HepG2 (cell line): ENCODE data around the gene DNAAF3. TPM values are rescaled to one million over a fixed set of nuclear protein-coding genes. Genes with fewer than 3 reads are reported as not detected.

Source experiments
- ATAD3A ChIP-seq: sonication (generic); formaldehyde crosslinking; IDR thresholded peaks from 2 replicates; pipeline ENCODE4 v1.4.0; 2020; ENCODE audit warnings: missing genetic modification reagents
- BRD4 ChIP-seq: sonication (generic); formaldehyde crosslinking; IDR thresholded peaks from 2 replicates; pipeline ENCODE4 v1.4.0; 2020; ENCODE audit warnings: missing genetic modification reagents
- FOXP1 ChIP-seq, 2 experiments: fragments of 450-650 bp in 1 of 2; IDR thresholded peaks; 2 replicates each; pipeline ENCODE4 v1.6.1; 2017 to 2018; ENCODE audit warnings: antibody characterized with exemption in 1 of 2
- HNRNPL ChIP-seq: fragments of 200-400 bp; formaldehyde crosslinking; IDR thresholded peaks from 2 replicates; pipeline ENCODE4 v1.6.1; 2017; ENCODE audit warnings: mild to moderate bottlenecking, low read depth, low read length
- ISL2 ChIP-seq: sonication (generic); formaldehyde crosslinking; IDR thresholded peaks from 2 replicates; pipeline ENCODE4 v1.5.0; 2020; ENCODE audit warnings: missing genetic modification reagents
- KMT2B ChIP-seq: IDR thresholded peaks from 2 replicates; pipeline ENCODE4 v1.6.1; 2016; ENCODE audit warnings: missing genetic modification reagents, missing compliant biosample characterization
- MLLT10 ChIP-seq: sonication (generic); formaldehyde crosslinking; IDR thresholded peaks from 2 replicates; pipeline ENCODE4 v1.4.0; 2020; ENCODE audit warnings: missing genetic modification reagents
- MXI1 ChIP-seq: IDR thresholded peaks from 3 replicates; pipeline ENCODE4 v1.6.1; 2012; ENCODE audit warnings: low read depth, low read length, inconsistent platforms, borderline replicate concordance
- POLR2AphosphoS5 ChIP-seq: IDR thresholded peaks from 2 replicates; pipeline ENCODE4 v1.6.1; 2012; ENCODE audit warnings: low read depth, low read length
- SMAD1 ChIP-seq: sonication (generic); formaldehyde crosslinking; IDR thresholded peaks from 2 replicates; pipeline ENCODE4 v1.4.0; 2020; ENCODE audit warnings: missing genetic modification reagents, low read depth, mild to moderate bottlenecking, borderline replicate concordance
- SRY ChIP-seq: sonication (generic); formaldehyde crosslinking; IDR thresholded peaks from 2 replicates; pipeline ENCODE4 v1.8.0; 2022; ENCODE audit warnings: mild to moderate bottlenecking, missing genetic modification reagents
- STAT6 ChIP-seq: sonication (generic); formaldehyde crosslinking; IDR thresholded peaks from 2 replicates; pipeline ENCODE4 v1.4.0; 2020; ENCODE audit warnings: missing genetic modification reagents, mild to moderate bottlenecking, borderline replicate concordance
- ZNF251 ChIP-seq: sonication (generic); formaldehyde crosslinking; IDR thresholded peaks from 2 replicates; pipeline ENCODE4 v1.9.0; 2021; ENCODE audit warnings: mild to moderate bottlenecking, missing genetic modification reagents
- ZSCAN21 ChIP-seq: sonication (generic); formaldehyde crosslinking; IDR thresholded peaks from 2 replicates; pipeline ENCODE4 v1.8.0; 2022; ENCODE audit warnings: mild to moderate bottlenecking, missing genetic modification reagents, moderate library complexity, borderline replicate concordance
- polyA plus RNA-seq, 8 experiments: library from polyadenylated mRNA; depleted of rRNA in 3 of 8; stranded (reverse) in 7 of 8; unstranded in 1 of 8; fragments of >200 nt; fragmentation: Illumina TruSeq in 4 of 8; extraction: Trizol in 4 of 8; gene quantifications; 2 replicates each; pipeline versions ENCODE4 v1.2.1 to v1.2.3, GENCODE V29; 2011 to 2016; ENCODE audit warnings: low read depth in 4 of 8, missing spikeins in 1 of 8, mixed read lengths in 1 of 8; ENCODE audit not compliant: insufficient read depth in 1 of 8
- total RNA-seq, 5 experiments: library from RNA; depleted of rRNA; stranded (reverse); fragments of >200 nt; fragmentation: Illumina TruSeq; extraction: Trizol; gene quantifications; 2 replicates each; pipeline ENCODE4 v1.2.3, GENCODE V29; 2016; ENCODE audit warnings: low read depth in 1 of 5
- TF ChIP-seq, protein P1 (sequence below), 2 experiments: IDR thresholded peaks; 2 replicates each; pipeline ENCODE4 v1.6.1; 2011 to 2012; ENCODE audit warnings: low read length in 2 of 2, borderline replicate concordance in 1 of 2, low read depth in 1 of 2, mild to moderate bottlenecking in 1 of 2, moderate library complexity in 1 of 2
- TF ChIP-seq, protein P2 (sequence below): sonication (generic); formaldehyde crosslinking; IDR thresholded peaks from 2 replicates; pipeline ENCODE4 v1.4.0; 2020; ENCODE audit warnings: mild to moderate bottlenecking, missing genetic modification reagents
- TF ChIP-seq, protein P3 (sequence below): sonication (generic); formaldehyde crosslinking; IDR thresholded peaks from 2 replicates; pipeline ENCODE4 v1.4.0; 2020; ENCODE audit warnings: mild to moderate bottlenecking, missing genetic modification reagents

DNAAF3 gene
- total and polyA plus RNA-seq, 2 of the 13 experiments (the other 11 are each of a cell fraction or from before 2014, with no cell fraction given) = 0.30 to 0.40 TPM

- TF ChIP-seq, protein P1, sequence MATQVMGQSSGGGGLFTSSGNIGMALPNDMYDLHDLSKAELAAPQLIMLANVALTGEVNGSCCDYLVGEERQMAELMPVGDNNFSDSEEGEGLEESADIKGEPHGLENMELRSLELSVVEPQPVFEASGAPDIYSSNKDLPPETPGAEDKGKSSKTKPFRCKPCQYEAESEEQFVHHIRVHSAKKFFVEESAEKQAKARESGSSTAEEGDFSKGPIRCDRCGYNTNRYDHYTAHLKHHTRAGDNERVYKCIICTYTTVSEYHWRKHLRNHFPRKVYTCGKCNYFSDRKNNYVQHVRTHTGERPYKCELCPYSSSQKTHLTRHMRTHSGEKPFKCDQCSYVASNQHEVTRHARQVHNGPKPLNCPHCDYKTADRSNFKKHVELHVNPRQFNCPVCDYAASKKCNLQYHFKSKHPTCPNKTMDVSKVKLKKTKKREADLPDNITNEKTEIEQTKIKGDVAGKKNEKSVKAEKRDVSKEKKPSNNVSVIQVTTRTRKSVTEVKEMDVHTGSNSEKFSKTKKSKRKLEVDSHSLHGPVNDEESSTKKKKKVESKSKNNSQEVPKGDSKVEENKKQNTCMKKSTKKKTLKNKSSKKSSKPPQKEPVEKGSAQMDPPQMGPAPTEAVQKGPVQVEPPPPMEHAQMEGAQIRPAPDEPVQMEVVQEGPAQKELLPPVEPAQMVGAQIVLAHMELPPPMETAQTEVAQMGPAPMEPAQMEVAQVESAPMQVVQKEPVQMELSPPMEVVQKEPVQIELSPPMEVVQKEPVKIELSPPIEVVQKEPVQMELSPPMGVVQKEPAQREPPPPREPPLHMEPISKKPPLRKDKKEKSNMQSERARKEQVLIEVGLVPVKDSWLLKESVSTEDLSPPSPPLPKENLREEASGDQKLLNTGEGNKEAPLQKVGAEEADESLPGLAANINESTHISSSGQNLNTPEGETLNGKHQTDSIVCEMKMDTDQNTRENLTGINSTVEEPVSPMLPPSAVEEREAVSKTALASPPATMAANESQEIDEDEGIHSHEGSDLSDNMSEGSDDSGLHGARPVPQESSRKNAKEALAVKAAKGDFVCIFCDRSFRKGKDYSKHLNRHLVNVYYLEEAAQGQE (IDR thresholded peaks at IDR 0.05; ENCODE audit: borderline replicate concordance in 1 of 2, low read depth in 1 of 2, low read length in 2 of 2) = peak in 1 of 2 experiments; percentile 57; a peak in 3 of 4 replicates
- no peak; the same call in 1 of the 2 replicates for TF ChIP-seq ISL2
- peak; percentile 84 for TF ChIP-seq HNRNPL
- TF ChIP-seq, protein P2, sequence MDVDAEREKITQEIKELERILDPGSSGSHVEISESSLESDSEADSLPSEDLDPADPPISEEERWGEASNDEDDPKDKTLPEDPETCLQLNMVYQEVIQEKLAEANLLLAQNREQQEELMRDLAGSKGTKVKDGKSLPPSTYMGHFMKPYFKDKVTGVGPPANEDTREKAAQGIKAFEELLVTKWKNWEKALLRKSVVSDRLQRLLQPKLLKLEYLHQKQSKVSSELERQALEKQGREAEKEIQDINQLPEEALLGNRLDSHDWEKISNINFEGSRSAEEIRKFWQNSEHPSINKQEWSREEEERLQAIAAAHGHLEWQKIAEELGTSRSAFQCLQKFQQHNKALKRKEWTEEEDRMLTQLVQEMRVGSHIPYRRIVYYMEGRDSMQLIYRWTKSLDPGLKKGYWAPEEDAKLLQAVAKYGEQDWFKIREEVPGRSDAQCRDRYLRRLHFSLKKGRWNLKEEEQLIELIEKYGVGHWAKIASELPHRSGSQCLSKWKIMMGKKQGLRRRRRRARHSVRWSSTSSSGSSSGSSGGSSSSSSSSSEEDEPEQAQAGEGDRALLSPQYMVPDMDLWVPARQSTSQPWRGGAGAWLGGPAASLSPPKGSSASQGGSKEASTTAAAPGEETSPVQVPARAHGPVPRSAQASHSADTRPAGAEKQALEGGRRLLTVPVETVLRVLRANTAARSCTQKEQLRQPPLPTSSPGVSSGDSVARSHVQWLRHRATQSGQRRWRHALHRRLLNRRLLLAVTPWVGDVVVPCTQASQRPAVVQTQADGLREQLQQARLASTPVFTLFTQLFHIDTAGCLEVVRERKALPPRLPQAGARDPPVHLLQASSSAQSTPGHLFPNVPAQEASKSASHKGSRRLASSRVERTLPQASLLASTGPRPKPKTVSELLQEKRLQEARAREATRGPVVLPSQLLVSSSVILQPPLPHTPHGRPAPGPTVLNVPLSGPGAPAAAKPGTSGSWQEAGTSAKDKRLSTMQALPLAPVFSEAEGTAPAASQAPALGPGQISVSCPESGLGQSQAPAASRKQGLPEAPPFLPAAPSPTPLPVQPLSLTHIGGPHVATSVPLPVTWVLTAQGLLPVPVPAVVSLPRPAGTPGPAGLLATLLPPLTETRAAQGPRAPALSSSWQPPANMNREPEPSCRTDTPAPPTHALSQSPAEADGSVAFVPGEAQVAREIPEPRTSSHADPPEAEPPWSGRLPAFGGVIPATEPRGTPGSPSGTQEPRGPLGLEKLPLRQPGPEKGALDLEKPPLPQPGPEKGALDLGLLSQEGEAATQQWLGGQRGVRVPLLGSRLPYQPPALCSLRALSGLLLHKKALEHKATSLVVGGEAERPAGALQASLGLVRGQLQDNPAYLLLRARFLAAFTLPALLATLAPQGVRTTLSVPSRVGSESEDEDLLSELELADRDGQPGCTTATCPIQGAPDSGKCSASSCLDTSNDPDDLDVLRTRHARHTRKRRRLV = no peak
- TF ChIP-seq MXI1 = peak; percentile 64; the same call in 1 of the 3 replicates
- TF ChIP-seq POLR2AphosphoS5 = peak; percentile 84
- no peak for TF ChIP-seq KMT2B (CRISPR knock-in tag)
- no peak for TF ChIP-seq MLLT10 (CRISPR knock-in tag)
- no peak for TF ChIP-seq ZNF251
- TF ChIP-seq SRY (CRISPR knock-in tag) = peak; percentile 81
- TF ChIP-seq ATAD3A = no peak
- peak; percentile 65; the same call in 1 of the 2 replicates for TF ChIP-seq SMAD1 (CRISPR knock-in tag)
- peak; percentile 79 for TF ChIP-seq BRD4 (CRISPR knock-in tag)
- TF ChIP-seq FOXP1 (IDR thresholded peaks at IDR 0.05) = peak; percentile 81
- peak; percentile 84 for TF ChIP-seq FOXP1 (CRISPR knock-in tag; IDR thresholded peaks at IDR 0.05)
- TF ChIP-seq, protein P3, sequence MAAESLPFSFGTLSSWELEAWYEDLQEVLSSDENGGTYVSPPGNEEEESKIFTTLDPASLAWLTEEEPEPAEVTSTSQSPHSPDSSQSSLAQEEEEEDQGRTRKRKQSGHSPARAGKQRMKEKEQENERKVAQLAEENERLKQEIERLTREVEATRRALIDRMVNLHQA = no peak
- peak; percentile 71; the same call in 1 of the 2 replicates for TF ChIP-seq STAT6 (CRISPR knock-in tag)
- TF ChIP-seq ZSCAN21 = peak; percentile 59; the same call in 1 of the 2 replicates
Observed at GRCh38 chr19:55206664-55207500, 40.5 kb upstream of the DNAAF3 start (continued).
